HTR-8/SVneo (cell line): ENCODE results near the gene ZC3H18.
"Not testable (repeated sequence)": the region's sequence is repeated elsewhere in the genome, so short reads cannot be mapped to it uniquely, and the experiment has no call there.

Experiments
- DNase-seq: peaks from one replicate; pipeline ENCODE4 v3.0.0; 2011; ENCODE audit warnings: low spot score, mixed read lengths; ENCODE audit not compliant: insufficient read length
- FAIRE-seq: peaks from 2 replicates; lab custom pipeline; 2011; peaks lifted over from hg19 to GRCh38; lab: Jason Lieb, UNC

Gene ZC3H18

DNA sequence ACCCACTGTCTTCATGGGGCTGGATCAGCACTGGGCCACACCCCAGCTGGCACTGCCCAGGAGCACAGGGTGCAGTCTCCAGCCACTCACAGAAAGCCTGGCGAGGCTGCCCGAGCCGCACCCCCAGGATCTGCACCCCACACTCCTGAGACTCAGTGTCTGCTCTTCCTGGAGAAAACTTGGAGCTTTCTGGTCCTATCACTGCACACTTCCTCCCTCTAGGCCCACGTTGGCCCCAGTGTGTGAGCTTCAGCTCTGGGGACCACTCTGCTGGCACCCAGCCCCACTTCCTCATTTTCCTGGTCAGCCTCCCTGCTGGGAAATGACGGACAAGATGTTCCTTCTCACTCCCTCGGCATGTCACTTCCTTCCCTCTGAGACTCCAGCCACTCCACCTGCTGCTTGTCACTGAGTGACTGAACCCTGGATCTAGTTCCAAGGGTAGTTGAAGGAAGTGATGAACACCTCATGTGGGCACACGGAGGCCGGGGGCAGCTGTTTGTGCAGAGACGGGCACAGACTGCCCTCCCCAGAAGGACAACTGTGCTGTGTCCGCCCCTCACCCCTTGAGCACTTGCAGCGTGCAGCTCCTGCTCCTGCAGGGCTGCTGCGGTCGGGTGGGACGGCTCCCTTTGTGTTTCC lies 29.0 kb downstream of the ZC3H18 start:
- no peak for FAIRE-seq
- no peak for DNase-seq

DNA sequence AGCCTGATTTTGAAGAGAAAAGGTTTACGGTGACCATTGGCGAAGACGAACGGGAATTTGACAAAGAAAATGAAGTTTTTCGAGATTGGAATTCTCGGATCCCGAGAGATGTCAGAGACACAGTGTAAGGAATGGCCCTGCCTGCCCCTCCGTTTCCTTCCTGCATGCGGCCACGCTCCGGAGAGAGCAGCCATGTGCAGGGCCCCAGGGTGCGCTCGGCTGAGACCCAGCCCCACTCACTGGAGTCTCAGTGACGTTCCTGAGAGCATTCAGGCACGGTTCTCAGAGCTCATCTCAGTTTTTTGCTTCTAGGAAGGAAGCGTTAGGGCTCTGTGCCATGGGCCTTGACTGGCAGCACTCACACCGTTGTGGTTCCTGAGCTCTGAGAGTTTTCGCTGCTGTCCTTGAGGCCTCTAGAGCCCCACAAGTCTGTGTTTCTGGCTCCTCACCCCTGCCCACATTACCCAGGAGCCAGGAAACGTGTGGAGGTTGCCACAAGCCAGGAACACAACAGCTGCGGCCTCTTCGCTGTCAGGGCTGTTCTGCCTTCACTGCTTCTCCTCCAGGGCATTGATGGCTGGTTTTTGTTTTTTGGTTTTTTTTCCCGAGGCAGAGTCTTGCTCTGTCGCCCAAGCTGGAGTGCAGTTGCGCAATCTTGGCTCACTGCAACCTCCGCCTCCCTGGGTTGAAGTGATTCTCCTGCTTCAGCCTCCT lies 29.8 kb downstream of the ZC3H18 start:
- no peak for FAIRE-seq

DNA sequence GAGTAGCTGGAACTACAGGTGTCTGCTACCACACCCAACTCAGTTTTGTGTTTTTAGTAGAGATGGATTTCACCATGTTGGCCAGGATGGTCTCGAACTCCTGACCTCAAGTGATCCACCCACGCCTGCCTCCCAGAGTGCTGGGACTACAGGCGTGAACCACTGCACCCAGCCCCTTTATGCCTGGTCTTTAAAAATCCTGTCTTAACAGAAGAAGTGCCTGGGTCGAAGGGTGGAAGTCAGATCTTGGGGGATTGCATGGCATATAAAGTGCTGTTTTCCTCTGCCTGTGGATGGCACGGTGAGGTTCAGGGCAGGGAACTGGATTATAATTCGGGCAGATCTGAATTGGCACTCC lies 30.3 kb downstream of the ZC3H18 start:
- DNase-seq (no peak), FAIRE-seq (no peak)

More for the DNA sequence above, 29.8 kb downstream of the ZC3H18 start:
- DNase-seq = no peak

DNA sequence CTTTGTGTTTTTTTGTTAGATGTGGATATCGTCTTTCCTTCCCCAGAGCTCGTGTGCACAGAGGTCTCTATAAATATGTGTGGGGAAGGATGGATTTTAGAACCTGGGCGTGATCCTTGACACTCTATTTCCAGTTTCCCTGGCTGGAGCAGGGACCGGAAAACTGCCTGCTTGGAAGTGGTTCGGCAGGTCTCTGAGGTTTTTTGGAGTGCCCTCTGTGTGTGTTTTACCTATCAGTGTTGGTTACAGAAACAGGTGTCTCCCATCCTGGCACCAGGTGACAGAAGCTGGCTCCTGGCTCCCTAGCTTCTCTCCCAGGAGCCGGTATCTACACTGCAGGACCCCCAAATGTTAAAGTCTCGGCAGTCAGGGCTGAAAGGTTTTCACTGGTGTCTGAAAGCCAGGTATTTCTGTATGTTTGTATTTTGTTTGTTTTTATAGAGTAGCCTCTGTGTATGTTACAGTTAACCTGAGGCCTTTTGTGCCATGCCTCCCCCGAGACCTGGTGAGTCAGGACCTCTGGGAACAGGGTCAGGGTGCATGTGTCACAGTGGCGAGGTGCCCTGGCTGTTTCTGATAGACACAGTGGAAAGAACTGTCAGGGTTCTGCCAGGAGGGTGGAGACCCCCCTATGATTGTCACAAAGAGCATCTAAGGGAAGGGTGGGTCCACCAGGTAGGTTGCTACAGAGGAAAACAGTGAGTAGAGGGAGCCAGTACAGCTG lies 31.3 kb downstream of the ZC3H18 start:
- no peak for FAIRE-seq
- DNase-seq = no peak

DNA sequence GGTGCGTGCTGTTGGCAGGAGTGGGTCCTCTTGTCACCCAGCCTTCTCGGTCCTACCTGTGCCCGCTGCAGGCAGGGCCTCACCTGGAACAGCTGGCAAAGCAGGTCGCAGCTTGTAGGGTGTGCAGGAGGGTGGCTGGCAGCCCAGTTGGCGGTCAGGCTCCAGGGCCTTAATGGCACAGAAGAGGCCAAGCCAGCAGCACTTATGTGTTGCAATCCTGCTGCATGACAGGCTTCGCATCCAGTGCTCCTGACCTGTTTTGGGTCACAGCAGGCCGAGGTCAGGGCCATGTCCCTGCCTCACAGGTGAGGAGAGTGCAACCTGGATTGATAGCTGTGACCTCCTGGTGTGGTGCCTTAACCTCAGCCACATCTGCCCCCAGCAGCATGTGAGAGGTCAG lies 31.9 kb downstream of the ZC3H18 start:
- FAIRE-seq (peak; percentile 33), DNase-seq (no peak)

DNA sequence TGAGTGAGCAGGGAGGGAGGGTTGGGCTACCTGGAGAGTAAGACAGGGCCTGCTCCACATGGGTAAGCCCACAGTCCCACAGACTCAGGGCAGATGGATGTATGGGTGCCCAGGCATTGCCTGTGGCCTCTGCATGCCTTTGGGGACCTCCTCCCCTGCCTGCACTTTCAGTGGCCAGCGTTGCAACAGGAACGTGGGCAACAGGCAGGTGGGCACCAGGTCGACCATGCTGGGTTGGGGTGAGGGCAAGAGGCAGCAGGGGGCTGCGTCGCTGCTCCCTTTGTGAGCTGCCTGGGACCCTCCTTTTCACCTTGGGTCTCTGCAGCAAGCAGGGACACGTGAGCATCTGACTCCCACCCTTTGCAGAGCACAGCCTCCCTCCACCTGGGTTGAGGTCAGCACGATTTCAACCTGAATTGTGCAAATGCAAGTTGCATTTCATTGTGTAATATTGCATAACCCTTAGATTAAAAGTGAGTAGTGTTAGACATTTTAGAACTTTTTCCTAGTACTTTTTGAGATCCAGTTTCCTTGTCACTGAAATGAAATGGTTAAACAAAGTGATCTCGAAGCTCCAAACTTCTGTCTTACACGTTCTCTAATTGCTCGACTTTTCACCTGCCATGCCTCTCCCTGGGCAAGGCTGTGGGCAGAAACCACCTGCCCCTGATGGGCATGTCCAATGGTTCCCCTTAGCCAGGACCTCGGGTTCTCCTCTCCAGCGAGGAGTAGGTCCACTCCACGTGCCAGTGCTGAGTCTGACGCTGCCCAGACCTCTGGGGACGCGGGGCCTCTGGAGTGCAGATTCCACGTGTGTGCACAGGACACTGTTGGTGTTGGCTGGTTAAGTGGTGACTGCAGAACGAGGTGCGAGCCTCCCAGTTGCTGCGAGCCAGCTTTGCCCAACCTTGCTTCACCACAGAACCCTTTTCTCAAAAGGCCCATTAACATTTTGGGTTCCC lies 35.3 kb downstream of the ZC3H18 start:
- FAIRE-seq = no peak
- DNase-seq = no peak

DNA sequence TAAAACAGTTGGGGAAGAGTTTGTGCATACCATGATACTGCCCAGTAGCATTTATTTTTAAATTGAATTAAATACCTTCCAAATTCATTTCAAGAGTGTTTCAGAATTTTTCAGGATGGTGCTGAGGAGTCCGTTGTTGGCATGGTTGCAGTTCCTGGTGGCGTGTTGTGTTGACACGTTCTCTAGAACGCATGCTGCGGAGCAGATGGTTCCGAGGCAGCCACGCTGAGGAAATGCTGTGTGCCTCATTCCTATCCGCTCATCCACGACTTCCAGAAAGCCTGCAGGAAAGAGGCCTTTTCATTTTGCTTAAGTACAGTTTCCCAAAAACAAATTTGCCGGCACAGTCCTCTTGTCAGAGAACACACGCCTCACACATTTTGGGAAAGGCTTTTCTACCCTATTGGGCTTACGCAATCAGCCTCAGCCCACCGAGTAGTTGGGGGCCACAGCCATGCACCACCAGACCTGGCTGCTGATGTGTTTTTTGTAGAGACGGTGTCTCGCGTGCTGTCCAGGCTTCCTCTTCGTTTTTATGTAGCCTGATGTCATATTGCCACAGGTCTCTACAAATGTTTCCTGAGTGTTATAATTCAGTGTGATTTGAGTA lies 36.0 kb downstream of the ZC3H18 start:
- no peak for FAIRE-seq
- no peak for DNase-seq

DNA sequence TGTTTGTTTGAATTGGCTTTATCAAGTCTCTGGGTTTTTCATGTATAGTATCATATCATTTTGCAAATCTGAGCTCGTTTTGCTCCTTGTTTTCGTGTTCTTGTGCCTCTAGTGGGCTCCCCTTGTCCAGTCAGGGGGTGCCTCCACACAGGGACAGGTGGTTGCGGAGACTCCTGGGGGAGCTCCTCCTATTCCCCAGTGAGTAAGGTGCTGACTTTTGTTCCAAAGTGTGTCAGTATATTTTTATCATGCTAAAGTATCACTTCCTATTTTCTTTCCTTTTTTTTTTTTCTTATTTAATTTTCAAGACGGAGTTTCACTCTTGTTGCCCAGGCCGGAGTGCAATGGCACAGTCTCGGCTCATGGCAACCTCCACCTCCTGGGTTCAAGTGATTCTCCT lies 37.9 kb downstream of the ZC3H18 start:
- FAIRE-seq (no peak), DNase-seq (no peak)

DNA sequence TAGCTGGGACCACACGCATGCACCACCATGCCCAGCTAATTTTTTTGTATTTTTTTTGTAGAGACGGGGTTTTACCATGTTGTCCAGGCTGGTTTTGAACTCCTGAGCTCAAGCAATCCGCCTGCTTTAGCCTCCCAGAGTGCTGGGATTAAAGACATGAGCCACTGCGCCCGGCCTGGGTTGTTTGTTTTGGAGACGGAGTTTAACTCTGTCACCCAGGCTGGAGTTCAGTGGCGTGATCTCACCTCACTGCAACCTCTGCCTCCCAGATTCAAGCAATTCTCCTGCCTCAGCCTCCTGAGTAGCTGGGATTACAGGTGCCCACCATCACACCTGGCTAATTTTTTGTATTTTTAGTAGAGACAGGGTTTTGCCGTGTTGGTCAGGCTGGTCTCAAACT lies 39.2 kb downstream of the ZC3H18 start:
- FAIRE-seq, DNase-seq: not testable (repeated sequence)

DNA sequence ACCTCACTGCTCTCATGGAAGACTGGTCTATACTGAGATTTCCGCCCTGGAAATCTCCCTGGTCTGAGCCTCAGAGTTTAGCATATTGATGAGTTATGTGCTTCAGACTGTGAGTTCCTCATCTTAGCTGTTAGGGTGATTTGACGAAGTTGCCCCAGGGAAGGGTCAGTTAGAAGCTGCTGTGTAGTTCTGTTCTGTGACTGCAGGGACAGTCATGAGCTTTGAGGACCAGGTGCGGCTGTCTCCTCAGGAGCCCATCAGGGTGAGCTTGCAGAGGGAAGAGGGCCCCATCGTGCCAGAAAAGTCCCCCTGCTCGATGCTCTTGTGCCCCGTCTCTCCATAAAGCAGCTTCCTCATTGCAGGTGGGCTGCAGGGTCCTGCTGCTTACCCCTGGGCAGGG lies 39.9 kb downstream of the ZC3H18 start:
- FAIRE-seq = no peak
- no peak for DNase-seq

DNA sequence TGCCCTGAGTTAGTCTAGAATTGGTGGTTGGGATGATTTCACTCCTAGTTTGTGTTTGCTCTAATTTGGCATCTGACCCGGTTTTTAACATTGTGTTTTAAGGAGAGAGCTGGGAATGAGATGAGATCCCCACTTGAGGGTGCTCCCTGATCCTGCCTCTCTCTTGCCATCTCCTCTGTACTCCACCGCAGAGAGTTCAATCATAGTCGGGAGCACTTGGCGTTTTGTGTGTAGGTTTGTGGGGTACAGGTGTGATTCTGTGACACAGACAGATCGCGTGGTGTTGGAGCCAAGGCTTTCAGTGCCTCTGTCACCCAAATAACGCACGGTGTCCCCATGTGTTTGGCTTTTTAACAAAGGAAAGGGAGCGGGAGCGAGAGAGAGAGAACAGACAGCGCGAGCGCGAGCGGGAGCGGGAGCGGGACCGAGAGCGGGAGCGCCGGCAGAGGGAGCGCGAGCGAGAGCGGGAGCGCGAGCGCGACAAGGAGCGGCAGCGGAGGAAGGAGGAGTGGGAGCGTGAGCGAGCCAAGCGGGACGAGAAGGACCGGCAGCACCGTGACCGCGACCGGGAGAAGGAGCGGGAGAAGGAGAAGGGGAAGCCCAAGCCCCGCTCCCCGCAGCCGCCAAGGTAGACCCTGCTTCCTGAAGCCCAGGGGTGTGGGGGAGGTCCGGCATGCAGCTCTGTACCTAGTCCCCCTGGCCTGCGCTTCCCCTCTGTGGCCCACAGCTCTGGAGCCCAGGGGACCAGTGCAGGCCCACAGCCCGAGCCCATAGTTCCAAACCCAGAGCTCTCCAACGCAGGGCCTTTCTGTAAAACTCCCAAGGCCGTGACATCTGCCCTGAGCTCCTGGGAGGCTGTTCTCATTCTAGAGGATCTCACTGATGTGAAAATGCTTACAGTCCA lies 41.0 kb downstream of the ZC3H18 start:
- FAIRE-seq (no peak), DNase-seq (no peak)

DNA sequence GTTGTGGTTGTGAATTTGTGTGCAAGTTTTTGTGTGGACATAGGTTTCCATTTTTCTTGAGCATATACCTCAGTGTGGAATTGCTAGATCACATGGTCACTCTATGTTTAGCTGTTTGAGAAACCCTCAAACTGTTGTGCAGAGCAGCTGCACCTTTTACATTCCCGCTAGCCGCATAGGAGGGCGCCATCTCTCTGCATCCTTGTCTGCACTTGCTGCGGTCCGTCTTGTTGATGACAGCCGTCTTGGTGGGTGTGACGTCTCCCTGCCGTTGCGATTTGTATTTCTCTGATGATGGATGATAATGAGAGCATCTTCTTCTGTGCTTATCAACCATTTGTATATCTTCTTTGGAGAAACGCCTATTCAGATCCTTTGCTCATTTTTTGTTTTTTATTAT lies 43.1 kb downstream of the ZC3H18 start:
- no peak for DNase-seq
- no peak for FAIRE-seq

DNA sequence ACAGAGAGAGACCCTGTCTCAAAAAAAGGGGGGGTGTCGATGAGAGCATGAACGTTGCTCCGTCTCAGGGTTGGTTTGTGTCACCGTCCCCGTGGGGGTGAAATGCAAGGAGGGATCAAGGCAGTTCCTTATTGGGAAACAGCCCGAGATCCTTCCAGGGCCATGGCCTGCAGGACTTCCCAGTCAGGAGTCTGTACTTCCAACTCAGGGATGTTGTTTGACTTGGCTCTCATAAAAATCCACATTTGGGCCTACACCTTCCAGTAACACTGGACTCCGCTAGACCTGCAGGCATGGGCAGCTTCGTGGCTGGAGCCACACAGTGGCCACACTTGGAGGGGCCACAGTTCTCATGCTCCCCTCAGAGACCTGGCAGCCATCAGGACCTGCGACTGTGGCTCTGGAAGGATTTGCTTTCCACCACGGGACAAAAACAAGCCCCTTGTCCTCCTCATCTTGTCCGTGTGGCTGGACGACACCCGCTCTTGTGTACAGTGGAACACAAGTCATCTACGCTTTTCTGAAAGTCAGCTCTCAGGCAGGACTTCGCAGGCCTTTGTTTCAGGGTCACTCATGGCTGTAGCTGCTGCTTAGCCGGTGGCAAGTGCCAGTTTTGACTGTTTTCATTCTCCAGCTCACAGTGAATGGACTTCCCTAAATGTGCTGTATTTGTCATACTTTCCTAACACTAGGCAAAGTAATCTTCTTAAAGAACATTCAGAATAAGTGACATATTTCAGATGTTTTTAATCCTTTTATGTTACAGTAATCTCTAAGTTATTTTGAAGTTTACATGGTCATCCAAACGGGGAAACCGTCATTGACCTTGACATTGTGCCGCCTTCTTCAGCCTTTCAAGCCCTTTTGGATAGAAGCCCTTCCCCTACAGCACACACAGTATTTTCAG lies 44.0 kb downstream of the ZC3H18 start:
- DNase-seq (no peak), FAIRE-seq (no peak)

DNA sequence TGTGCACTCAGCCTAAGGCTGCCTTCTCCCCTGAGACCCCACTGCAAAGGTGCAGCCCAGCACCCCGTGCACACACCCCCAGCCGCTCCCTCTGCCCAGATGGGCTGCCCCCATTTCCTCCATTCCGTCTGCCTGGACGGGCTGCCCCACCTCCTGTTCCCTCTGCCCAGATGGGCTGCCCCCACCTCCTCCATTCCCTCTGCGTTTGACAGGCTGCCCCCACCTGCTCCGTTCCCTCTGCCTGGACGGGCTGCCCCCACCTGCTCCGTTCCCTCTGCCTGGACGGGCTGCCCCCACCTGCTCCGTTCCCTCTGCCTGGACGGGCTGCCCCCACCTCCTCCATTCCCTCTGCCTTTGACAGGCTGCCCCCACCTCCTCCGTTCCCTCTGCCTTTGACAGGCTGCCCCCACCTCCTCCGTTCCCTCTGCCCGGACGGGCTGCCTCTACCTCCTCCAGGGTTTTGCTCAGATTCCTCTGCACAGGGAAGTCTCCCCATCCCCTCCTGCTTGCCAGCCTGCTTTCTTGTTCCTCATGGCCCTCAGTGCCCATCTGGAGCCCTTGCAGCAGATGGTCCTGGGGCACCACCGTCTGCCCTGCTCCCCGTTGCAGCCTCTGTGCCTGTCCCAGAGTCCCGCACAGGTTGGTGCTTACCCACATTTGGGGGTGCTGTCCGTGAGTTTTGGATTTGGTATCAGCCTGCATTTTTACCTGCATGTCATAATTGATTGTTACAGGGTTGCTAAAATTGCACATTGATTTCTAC lies 44.8 kb downstream of the ZC3H18 start:
- no peak for DNase-seq
- peak; percentile 26 for FAIRE-seq

DNA sequence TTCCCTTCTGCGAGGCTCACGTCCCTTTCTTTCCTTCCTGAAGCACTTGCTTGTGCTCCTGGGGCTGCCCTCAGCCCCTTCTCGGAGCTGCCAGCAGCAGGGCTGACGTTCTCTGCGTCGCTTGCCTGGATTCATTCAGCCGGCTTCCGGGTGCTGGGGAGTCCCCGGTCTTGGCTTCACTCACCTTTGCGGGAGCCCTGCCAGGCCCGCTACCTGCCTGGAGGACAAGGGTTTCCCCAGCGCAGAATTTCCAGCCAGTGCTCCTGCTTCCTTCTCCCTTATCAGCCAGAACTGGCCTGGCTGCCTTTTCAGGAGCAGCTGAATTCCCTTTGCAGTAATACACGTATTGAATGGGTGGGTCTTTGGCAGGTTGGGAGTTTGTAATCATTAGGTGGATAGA lies 46.1 kb downstream of the ZC3H18 start:
- DNase-seq (no peak), FAIRE-seq (no peak)

DNA sequence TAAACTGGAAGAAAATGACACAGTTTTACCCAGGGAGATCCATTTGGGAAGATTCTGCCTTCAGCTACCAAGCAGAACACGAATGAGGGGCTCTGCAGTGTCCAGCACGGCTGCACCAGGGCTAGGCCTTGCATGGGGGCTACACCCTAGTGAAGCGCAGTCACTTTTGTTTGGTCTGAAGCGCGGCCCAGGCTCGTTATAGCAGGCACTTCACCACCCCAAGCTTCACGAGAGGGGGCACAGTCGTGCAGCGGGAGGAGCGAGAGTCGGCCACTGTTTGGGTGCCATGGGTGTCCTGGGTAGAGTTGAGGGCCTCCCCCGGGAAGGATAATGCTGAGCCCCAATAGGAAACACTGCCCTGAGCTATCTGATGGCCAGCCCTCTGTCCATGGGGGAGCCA lies 46.5 kb downstream of the ZC3H18 start:
- DNase-seq (no peak), FAIRE-seq (no peak)
